COLO829 (cell line): ENCODE data around the gene LRRC4C.
"Not testable (repeated sequence)": the region's sequence is repeated elsewhere in the genome, so short reads cannot be mapped to it uniquely, and the experiment has no call there.

Experiments used
- DNase-seq: peaks from one replicate; pipeline ENCODE4 v3.0.0; 2012; ENCODE audit warnings: low spot score

LRRC4C gene

GRCh38 chr11:40228662-40229061 is 1230.8 kb downstream of the LRRC4C start:
- DNase-seq, result no peak

GRCh38 chr11:40227730-40228129 is 1231.7 kb downstream of the LRRC4C start:
- DNase-seq, result no peak

GRCh38 chr11:40226654-40227053 is 1232.8 kb downstream of the LRRC4C start:
- no peak for DNase-seq

GRCh38 chr11:40223596-40224330 is 1235.7 kb downstream of the LRRC4C start:
- no peak for DNase-seq

GRCh38 chr11:40219401-40219800 is 1240.1 kb downstream of the LRRC4C start:
- DNase-seq, result no peak

GRCh38 chr11:40215556-40215955 is 1243.9 kb downstream of the LRRC4C start:
- DNase-seq, result no peak

- no peak for DNase-seq
Observed at GRCh38 chr11:40207416-40207815, 1252.0 kb downstream of the LRRC4C start.

GRCh38 chr11:40204228-40204627 is 1255.2 kb downstream of the LRRC4C start:
- no peak for DNase-seq

GRCh38 chr11:40203606-40204005 is 1255.8 kb downstream of the LRRC4C start:
- DNase-seq, result no peak

GRCh38 chr11:40202589-40203270 is 1256.7 kb downstream of the LRRC4C start:
- DNase-seq, result no peak

- not testable (repeated sequence) for DNase-seq
Observed at GRCh38 chr11:40192590-40192989, 1266.9 kb downstream of the LRRC4C start.

- no peak for DNase-seq
Observed at GRCh38 chr11:40190294-40190693, 1269.2 kb downstream of the LRRC4C start.

- no peak for DNase-seq
Observed at GRCh38 chr11:40188848-40189247, 1270.6 kb downstream of the LRRC4C start.

GRCh38 chr11:40187295-40187694 is 1272.2 kb downstream of the LRRC4C start:
- DNase-seq, result no peak

- no peak for DNase-seq
Observed at GRCh38 chr11:40186437-40187263, 1272.8 kb downstream of the LRRC4C start.

- DNase-seq, result no peak
Observed at GRCh38 chr11:40185793-40186192, 1273.7 kb downstream of the LRRC4C start.

- DNase-seq, result no peak
Observed at GRCh38 chr11:40183073-40184064, 1276.1 kb downstream of the LRRC4C start.

- no peak for DNase-seq
Observed at GRCh38 chr11:40179541-40179940, 1279.9 kb downstream of the LRRC4C start.

GRCh38 chr11:40178470-40178869 is 1281.0 kb downstream of the LRRC4C start:
- DNase-seq, result no peak

GRCh38 chr11:40175980-40176379 is 1283.5 kb downstream of the LRRC4C start:
- DNase-seq, result no peak

- DNase-seq, result no peak
Observed at GRCh38 chr11:40170078-40170477, 1289.4 kb downstream of the LRRC4C start.

GRCh38 chr11:40168414-40168813 is 1291.0 kb downstream of the LRRC4C start:
- DNase-seq, result no peak
